Chondrocyte (in vitro differentiated cells): ENCODE measurements around the gene RASGRF1. TPM values are rescaled to one million over a fixed set of nuclear protein-coding genes. Genes with fewer than 3 reads are reported as not detected.

Experiments used
- DNase-seq: peaks from one replicate; pipeline ENCODE4 v3.0.0; 2021; ENCODE audit warnings: mixed read lengths, low spot score
- H3K27ac Mint-ChIP-seq: one replicate; pipeline ENCODE4 v1.8.0; 2021; ENCODE audit warnings: mild to moderate bottlenecking, moderate library complexity, mixed read lengths; ENCODE audit not compliant: unreplicated experiment
- H3K27me3 Mint-ChIP-seq: 2 replicates; pipeline ENCODE4 v1.8.0; 2021; ENCODE audit warnings: low read depth, mixed read lengths
- H3K36me3 Mint-ChIP-seq: 2 replicates; pipeline ENCODE4 v1.8.0; 2021; ENCODE audit warnings: low read depth, mixed read lengths
- H3K4me1 Mint-ChIP-seq: 2 replicates; pipeline ENCODE4 v1.8.0; 2021; ENCODE audit warnings: low read depth, mild to moderate bottlenecking, mixed read lengths
- H3K4me3 Mint-ChIP-seq: one replicate; pipeline ENCODE4 v1.8.0; 2021; ENCODE audit warnings: mild to moderate bottlenecking, moderate library complexity, mixed read lengths; ENCODE audit not compliant: unreplicated experiment
- H3K9me3 Mint-ChIP-seq: 2 replicates; pipeline ENCODE4 v1.8.0; 2021; ENCODE audit warnings: low read depth, mixed read lengths
- total RNA-seq: library from RNA; stranded (reverse); gene quantifications from 3 replicates; pipeline ENCODE4 v1.2.1, GENCODE V29; 2021
- TF ChIP-seq, protein P1 (sequence below): fragments of 200-600 bp; sonication (generic); IDR thresholded peaks from 2 replicates; pipeline ENCODE4 v1.5.0; 2021; ENCODE audit warnings: antibody characterized with exemption, mild to moderate bottlenecking, moderate library complexity

RASGRF1 gene
- total RNA-seq, 1 donor from 2014 or later = 0.10 TPM

DNA sequence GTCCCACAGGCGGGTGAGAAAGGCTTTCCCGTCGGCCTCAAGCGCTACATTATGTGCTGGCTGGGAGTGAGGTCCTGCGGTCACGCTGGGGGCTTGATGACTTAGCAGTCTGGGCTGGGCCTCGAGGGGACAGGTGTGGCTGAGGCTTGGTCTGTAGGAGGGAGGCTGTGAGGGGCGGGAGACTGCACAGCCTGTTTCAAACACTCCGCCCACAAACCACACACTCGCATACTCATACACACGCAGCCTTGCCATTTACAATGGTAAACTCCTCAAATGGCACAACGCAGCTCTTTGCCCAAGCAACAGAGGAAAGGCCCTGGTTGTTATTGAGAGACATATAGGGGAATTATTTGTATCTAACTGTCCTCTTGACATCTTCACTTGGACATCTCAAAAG is 32.4 kb upstream of the RASGRF1 start:
- Mint-ChIP-seq H3K4me1 (no peaks in the 10 kb centered on the region), H3K4me3 (no peak overlapping the region), H3K36me3 (peaks cover 4% of the 10 kb centered on the region), H3K9me3 (peaks cover 5% of the 10 kb centered on the region), H3K27me3 (peaks cover 38% of the 10 kb centered on the region), H3K27ac (no peak overlapping the region)
- DNase-seq = no peak
- TF ChIP-seq, protein P1, sequence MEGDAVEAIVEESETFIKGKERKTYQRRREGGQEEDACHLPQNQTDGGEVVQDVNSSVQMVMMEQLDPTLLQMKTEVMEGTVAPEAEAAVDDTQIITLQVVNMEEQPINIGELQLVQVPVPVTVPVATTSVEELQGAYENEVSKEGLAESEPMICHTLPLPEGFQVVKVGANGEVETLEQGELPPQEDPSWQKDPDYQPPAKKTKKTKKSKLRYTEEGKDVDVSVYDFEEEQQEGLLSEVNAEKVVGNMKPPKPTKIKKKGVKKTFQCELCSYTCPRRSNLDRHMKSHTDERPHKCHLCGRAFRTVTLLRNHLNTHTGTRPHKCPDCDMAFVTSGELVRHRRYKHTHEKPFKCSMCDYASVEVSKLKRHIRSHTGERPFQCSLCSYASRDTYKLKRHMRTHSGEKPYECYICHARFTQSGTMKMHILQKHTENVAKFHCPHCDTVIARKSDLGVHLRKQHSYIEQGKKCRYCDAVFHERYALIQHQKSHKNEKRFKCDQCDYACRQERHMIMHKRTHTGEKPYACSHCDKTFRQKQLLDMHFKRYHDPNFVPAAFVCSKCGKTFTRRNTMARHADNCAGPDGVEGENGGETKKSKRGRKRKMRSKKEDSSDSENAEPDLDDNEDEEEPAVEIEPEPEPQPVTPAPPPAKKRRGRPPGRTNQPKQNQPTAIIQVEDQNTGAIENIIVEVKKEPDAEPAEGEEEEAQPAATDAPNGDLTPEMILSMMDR = no peak

DNA sequence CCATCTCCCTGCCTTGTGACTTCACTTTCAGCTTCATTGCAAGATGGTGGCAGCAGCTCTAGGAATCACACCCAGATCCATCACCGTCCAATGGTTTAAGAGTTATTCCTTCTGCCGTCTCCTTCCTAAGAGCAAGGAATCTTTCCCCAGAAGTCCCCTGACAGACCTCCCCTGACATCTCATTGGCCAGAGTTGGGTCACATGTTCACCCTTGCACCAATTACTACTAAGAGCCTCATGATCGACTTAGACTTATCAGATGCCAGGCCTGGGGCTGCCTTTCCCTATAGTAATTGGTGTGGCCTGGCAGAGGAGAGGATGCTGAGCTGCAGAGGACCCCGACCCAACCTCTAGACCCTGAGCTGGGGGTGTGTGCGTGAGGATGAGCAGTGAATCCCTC is 31.8 kb upstream of the RASGRF1 start:
- H3K9me3 Mint-ChIP-seq = no peaks in the 10 kb centered on the region
- H3K4me3 Mint-ChIP-seq = no peak overlapping the region
- TF ChIP-seq, protein P1 = no peak
- DNase-seq = no peak
- no peaks in the 10 kb centered on the region for H3K4me1 Mint-ChIP-seq
- H3K27me3 Mint-ChIP-seq = peaks cover 38% of the 10 kb centered on the region
- no peaks in the 10 kb centered on the region for H3K36me3 Mint-ChIP-seq
- no peak overlapping the region for H3K27ac Mint-ChIP-seq

GRCh38 chr15:79121571-79121970 is 31.0 kb upstream of the RASGRF1 start:
- no peak for DNase-seq
- no peaks in the 10 kb centered on the region for H3K4me1 Mint-ChIP-seq
- TF ChIP-seq, protein P1 = no peak
- no peaks in the 10 kb centered on the region for H3K9me3 Mint-ChIP-seq
- no peaks in the 10 kb centered on the region for H3K36me3 Mint-ChIP-seq
- H3K27me3 Mint-ChIP-seq = peaks cover 39% of the 10 kb centered on the region
- H3K4me3 Mint-ChIP-seq = no peak overlapping the region
- H3K27ac Mint-ChIP-seq = no peak overlapping the region

DNA sequence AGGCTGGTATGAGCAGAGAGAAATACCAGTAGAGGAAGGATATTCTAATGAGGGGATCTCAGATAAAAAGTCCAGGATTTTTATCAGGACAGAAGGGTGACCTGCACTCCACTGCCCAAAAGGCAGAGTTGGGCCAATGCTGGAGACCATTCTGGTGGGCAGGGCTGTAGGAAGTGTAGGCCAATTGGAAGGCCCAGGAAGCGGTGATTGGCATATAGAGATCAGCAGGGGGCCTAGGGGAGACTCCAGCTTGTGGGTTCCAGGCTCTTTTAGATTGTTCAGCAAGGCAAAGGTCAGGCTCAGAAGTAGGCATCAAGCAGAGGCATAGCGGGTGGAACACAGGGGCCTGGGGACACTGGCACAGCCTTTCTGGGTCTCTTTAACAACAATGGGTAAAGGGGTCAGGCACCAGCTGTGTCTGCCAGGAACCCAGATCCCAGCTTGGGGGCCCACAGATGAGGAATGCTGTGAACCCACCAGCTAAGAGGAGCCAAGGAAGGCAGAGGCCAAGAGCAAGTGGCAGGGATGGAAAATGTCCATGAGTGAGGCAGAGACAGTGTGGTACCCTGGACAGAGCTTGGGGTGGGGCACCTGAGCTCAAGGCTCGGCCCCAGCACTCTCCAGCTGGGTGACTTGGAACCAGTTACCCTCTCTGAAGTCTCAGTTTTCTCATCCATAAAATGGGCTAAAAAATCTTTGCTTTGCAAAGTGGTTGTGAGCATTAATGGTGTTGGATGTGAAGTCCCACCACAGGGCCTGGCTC is 27.0 kb upstream of the RASGRF1 start:
- TF ChIP-seq, protein P1 = no peak
- no peaks in the 10 kb centered on the region for H3K36me3 Mint-ChIP-seq
- DNase-seq = no peak
- H3K4me3 Mint-ChIP-seq = no peak overlapping the region
- peaks cover 35% of the 10 kb centered on the region for H3K27me3 Mint-ChIP-seq
- no peak overlapping the region for H3K27ac Mint-ChIP-seq
- H3K4me1 Mint-ChIP-seq = peaks cover 2% of the 10 kb centered on the region
- no peaks in the 10 kb centered on the region for H3K9me3 Mint-ChIP-seq

DNA sequence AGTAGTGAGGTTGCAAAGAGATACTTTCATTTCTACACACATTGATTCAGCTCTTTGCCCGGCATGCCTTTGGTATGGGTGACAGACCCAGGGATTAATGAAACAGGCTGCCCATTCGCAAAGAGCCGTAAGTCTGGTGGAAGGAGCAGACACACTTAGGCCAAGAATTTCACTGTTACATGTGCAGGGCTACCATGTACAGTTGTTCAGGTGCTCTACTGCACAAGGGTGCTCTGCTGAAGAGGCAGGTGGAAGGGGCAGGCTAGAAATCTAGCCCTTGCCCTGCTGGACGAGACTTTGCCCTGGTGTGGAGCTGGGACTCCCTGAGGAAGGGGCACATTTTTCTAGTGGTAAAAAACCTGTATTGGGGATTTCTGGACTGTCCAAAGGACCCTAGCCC is 26.2 kb upstream of the RASGRF1 start:
- DNase-seq = no peak
- Mint-ChIP-seq H3K9me3 (no peaks in the 10 kb centered on the region), H3K36me3 (no peaks in the 10 kb centered on the region), H3K4me3 (no peak overlapping the region), H3K27me3 (peaks cover 36% of the 10 kb centered on the region), H3K27ac (no peak overlapping the region), H3K4me1 (peaks cover 2% of the 10 kb centered on the region)
- TF ChIP-seq, protein P1 = no peak
